Lower lobe of right lung (tissue), 2 donors: ENCODE results near the gene UBE2S. TPM values are rescaled to one million over a fixed set of nuclear protein-coding genes. Genes with fewer than 3 reads are reported as not detected.

Source experiments
- ATAC-seq, 2 donors: fragments of 200-7000 bp; cut with Tn5 transposase; one replicate each; pipeline ENCODE4 v1.9.1; 2020 to 2022; ENCODE audit warnings: mild to moderate bottlenecking in 2 of 2, moderate library complexity in 2 of 2
- DNase-seq: peaks from one replicate; pipeline ENCODE4 v3.0.0-alpha.2; 2020
- H3K27ac ChIP-seq: fragments of 200-600 bp; one replicate; pipeline ENCODE4 v1.8.0; 2022
- H3K27me3 ChIP-seq: fragments of 200-600 bp; one replicate; pipeline ENCODE4 v1.8.0; 2022; ENCODE audit warnings: low read depth
- H3K36me3 ChIP-seq: fragments of 200-600 bp; one replicate; pipeline ENCODE4 v1.8.0; 2022; ENCODE audit warnings: mild to moderate bottlenecking
- H3K4me1 ChIP-seq: fragments of 200-600 bp; one replicate; pipeline ENCODE4 v1.8.0; 2022
- H3K4me3 ChIP-seq: fragments of 200-600 bp; one replicate; pipeline ENCODE4 v1.8.0; 2022; ENCODE audit warnings: mild to moderate bottlenecking
- H3K9me3 ChIP-seq: fragments of 200-600 bp; one replicate; pipeline ENCODE4 v1.8.0; 2022
- CTCF ChIP-seq: fragments of 200-600 bp; IDR thresholded peaks from one replicate; pipeline ENCODE4 v1.8.0; 2022; ENCODE audit warnings: antibody characterized with exemption, mild to moderate bottlenecking
- intact Hi-C: fragments of 100-400 bp; cut with DNase I; formaldehyde crosslinking; loops from one replicate; pipeline ENCODE4 v1.11.0; 2022
- total RNA-seq: library from RNA; stranded (reverse); fragmentation: NEBNext Ultra II Directional; extraction: Animal tissue kit (Norgen Biotek cat#: 25700); gene quantifications from one replicate; pipeline ENCODE4 v1.2.1, GENCODE V29; 2021
- donor health status: DM: no; HTN: yes; CAD: no; lungs with severe emphysema.

Gene UBE2S
- total RNA-seq, 1 donor from 2014 or later: 18.6 TPM

GRCh38 chr19:55369653-55370304 is 37.8 kb downstream of the UBE2S start:
- Histone ChIP-seq H3K36me3 (no peaks in the 10 kb centered on the region), H3K27ac (no peak overlapping the region), H3K4me1 (peaks cover 7% of the 10 kb centered on the region), H3K4me3 (peak overlapping the region; percentile 35), H3K9me3 (no peaks in the 10 kb centered on the region), H3K27me3 (peaks cover 54% of the 10 kb centered on the region)
- TF ChIP-seq CTCF: no peak
- intact Hi-C loops: no loop called here
- peak in 1 of 2 donors; percentile 26 for ATAC-seq
- DNase-seq: peak; percentile 50

- intact Hi-C loops: no loop called here
- no peaks in the 10 kb centered on the region for H3K36me3 ChIP-seq
- peaks cover under 1% of the 10 kb centered on the region for H3K4me1 ChIP-seq
- ATAC-seq: peak; percentile 64 to 74
- no peak for TF ChIP-seq CTCF
- H3K4me3 ChIP-seq: peak overlapping the region; percentile 39
- H3K27ac ChIP-seq: no peak overlapping the region
- no peak for DNase-seq
- H3K27me3 ChIP-seq: peaks cover 54% of the 10 kb centered on the region
- H3K9me3 ChIP-seq: no peaks in the 10 kb centered on the region
Measured at GRCh38 chr19:55368701-55369563, 38.7 kb downstream of the UBE2S start.

GRCh38 chr19:55368106-55368505 is 39.5 kb downstream of the UBE2S start:
- H3K36me3 ChIP-seq: no peaks in the 10 kb centered on the region
- H3K9me3 ChIP-seq: no peaks in the 10 kb centered on the region
- H3K27ac ChIP-seq: no peak overlapping the region
- intact Hi-C loops: no loop called here
- ATAC-seq (no peak), DNase-seq (no peak)
- peaks cover 54% of the 10 kb centered on the region for H3K27me3 ChIP-seq
- no peaks in the 10 kb centered on the region for H3K4me1 ChIP-seq
- TF ChIP-seq CTCF: no peak
- H3K4me3 ChIP-seq: no peak overlapping the region

- no peak for ATAC-seq
- no peaks in the 10 kb centered on the region for H3K36me3 ChIP-seq
- H3K9me3 ChIP-seq: no peaks in the 10 kb centered on the region
- peaks cover 44% of the 10 kb centered on the region for H3K27me3 ChIP-seq
- TF ChIP-seq CTCF: no peak
- H3K4me3 ChIP-seq: no peak overlapping the region
- DNase-seq: no peak
- H3K27ac ChIP-seq: no peak overlapping the region
- no peaks in the 10 kb centered on the region for H3K4me1 ChIP-seq
- intact Hi-C loops: no loop called here
Measured at GRCh38 chr19:55366790-55367189, 40.8 kb downstream of the UBE2S start.

GRCh38 chr19:55365964-55366363 is 41.6 kb downstream of the UBE2S start:
- ATAC-seq: no peak
- Histone ChIP-seq H3K4me1 (no peaks in the 10 kb centered on the region), H3K27me3 (peaks cover 36% of the 10 kb centered on the region), H3K4me3 (no peak overlapping the region), H3K36me3 (no peaks in the 10 kb centered on the region), H3K27ac (no peak overlapping the region), H3K9me3 (no peaks in the 10 kb centered on the region)
- DNase-seq: no peak
- intact Hi-C loops: no loop called here
- no peak for TF ChIP-seq CTCF
